ENCODE results near the gene NOX4.

Gene NOX4

DNA sequence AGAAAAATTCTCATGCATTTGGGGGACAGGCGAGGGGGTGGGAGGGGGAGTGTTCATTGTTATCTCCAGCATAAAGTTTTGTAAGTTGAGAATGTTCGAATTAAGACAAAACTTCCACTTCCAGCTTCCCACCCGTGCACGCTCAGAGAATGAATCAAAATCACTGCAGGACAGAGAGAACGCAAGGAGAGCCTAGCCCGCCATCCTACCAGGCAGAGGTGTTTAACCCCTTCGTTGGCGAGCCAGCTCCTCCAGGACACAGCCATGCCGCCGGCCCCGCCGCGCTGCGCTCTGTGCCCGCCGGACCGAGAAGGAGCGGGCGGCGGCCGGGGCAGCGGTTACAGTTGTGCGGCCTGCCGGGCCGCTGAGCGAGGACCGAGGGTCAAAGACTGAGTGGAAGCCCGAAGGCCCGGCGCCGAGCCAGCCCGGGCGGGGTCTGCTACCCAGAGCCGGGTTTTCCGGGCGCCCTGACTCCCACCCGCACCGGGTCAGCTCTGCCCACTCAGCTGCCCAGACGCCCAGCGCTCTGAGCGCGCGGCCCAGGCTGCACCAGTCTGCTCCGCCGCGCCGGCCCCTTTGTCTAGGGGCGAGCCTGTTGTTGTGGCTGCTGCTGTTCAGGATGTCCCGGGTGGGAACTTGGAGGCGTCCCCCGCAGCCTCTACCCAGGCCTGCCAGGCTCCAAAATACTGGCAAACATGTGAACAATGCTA, at the start of gene NOX4:
NOX4 (minus strand) TSS at position 395 of the 710 bp plus-strand sequence; CDS start at position 266, 129 bp downstream.
- DNase-seq = no peak

DNA sequence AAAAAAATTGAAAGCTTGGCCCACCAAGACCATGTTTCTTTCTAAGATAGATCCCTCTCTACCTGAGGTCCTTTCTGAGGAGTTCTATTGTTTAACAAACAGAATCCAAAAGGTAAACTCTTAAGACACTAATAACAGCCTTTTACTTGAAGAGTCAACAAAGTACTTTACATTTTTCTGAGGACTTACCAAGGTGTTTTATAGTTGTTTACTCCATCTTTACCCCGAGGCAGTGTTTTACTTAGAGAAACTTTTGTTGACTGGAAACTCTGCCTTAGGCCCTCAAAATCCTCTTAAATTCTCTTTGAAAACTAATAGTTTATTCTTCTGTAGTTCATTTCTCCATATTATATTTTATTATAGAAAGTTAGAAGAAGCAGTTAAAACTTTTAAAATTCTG, 49.7 kb upstream of the NOX4 start:
- no peak for DNase-seq

DNA sequence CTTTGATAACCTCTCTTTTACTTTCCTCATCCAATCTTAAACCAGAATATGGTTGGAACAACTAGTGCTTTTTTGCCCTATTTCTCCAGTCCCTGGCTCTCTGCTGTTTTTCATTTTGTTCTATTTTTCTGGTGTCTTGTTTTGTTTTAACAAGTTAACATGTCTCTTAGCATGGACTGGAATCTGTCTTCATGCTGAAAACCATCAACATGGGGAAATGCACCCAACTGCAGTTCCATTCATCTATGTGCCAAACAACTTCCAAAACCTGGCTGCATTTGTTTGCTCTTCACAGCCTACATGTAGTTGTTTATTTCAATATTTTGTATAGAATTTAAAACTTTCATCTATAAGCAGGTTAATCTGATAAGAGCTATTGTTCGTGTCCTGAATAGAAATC, 46.8 kb upstream of the NOX4 start:
- no peak for DNase-seq

DNA sequence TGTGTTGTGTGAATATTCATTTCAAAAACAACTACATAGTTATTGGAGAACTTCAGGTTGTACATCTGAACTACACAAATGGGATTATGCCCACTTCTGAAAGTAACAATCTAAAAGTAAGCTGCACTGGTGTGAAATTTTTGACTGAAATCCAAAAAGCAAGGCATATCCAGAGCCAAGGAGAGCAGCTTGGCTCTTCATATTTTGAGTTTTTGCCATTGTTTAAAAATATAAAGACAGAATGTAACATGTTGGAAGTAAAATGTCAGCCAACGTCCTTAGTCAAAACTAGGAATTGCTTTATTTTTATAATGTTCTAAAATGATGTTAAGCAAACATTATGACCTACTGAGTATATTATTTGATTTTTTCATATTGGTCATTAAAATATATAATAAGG, 45.8 kb upstream of the NOX4 start:
- no peak for DNase-seq

DNA sequence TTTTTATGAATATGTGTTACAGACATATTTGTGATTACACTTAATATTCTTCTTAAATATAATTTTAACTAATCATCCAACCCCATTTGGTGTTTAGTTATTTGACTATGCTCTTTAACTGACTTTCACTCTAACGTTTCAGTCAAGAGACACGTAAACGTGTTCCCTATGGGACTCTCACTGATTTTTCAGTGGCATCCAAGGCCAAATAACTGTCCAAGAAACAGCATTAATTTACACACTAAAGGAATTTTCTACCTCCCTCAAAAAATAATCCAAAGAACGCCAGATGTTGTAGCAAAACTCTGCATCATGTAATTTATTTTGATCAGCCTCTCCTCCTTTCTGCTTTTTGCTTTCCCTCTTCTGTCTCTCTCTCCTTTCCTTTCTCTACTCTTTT, 44.0 kb upstream of the NOX4 start:
- no peak for DNase-seq

DNA sequence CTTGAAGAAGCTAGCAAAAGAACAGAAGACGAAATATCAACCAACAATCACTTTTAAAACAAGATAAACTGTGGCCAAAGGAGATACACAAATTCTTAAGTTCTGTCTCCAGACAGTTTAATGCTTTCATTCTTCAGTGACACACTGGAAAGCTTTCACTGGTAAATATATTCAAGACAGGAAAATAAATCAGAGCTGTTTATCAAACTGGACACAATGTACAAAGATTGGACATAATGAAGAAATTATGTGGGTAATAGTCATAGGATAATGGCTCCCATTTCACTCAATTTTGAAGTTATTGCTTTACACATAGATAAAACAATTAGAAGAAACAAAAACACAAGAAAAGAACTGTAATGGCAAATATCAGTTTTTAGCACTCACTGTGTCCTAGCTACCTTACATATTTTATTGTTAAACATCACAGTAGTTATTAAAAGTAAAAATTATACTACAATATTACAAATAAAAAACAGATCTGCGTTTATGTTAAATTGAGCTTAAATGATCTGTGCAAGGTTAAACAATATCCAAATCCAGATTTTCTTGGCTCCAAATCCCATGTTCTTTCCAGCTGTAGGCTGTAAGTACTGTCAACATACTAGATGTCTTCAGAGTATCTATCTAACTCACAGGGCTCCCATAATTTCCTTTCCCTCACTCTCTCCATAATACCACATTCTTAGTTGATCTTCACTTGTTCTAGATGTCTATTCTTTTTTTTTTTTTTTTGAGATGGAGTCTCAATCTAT, 38.6 kb upstream of the NOX4 start:
- DNase-seq = no peak

DNA sequence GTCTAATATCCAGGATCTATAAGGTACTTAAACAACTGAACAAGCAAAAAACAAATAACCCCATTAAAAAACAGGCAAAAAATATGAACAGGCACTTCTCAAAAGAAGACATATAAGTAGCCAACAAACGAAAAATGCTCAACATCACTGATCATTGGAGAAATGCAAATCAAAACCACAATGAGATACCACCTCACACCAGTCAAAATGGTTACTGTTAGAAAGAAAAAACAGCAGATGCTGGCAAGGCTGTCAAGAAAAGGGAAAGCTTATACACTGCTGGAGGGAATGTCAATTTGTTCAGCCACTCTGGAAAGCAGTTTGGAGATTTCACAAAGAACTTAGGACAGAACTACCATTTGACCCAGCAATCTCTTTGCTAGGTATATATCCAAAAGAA, 30.6 kb upstream of the NOX4 start:
- no peak for DNase-seq

DNA sequence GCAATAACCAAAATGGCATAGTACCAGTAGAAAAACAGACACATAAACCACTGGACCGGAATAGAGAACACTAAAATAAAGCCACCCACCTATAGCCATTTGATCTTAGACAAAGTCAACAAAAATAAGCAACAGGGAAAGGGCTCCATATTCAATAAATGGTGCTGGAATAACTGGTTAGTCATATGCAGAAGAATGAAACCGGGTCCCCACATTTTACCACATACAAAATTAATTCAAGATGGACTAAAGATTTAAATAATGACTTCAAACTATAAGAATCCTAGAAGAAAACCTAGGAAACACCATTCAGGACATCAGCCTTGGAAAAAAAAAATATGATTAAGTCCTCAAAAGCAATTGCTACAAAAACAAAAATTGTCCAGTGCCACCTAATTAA, 30.1 kb upstream of the NOX4 start:
- DNase-seq = no peak

DNA sequence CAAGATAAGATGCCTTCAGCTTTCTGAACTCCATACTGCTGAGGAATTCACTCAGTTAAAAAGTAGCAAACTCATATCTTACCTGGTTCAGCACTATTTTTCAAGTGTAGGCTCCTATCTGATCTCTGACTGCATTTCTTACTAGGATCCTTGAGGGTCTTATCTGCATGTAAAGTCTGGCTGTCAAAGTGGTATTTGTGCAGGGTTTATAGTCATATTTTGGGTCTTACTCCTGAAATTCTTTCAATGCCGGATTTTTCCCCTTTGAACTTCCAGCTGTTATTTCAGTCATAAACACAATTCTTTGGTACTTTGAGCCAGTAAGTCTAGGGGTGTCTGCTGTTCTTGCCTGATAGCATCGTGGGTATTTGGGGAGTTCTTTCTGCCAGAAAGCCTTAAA, 25.3 kb upstream of the NOX4 start:
- no peak for DNase-seq

DNA sequence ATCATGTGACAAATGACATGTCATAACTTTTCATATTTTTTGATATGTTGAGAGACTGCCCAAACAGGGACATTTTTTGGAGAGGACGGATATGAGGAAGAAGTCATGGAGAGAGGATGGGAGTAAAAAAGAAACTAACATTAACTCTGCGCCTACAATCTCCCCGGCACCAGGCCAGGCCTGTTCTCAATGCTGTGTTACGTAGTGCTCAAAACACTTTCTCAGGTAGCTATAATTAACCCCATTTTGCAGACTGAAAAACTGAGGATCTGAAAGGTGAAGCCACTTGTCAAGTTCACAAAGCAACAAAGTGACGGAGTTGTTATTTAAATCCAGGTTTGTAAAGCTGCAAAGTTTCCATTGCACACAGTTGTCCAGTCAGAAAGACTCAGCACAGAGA, 17.4 kb upstream of the NOX4 start:
- DNase-seq = no peak

DNA sequence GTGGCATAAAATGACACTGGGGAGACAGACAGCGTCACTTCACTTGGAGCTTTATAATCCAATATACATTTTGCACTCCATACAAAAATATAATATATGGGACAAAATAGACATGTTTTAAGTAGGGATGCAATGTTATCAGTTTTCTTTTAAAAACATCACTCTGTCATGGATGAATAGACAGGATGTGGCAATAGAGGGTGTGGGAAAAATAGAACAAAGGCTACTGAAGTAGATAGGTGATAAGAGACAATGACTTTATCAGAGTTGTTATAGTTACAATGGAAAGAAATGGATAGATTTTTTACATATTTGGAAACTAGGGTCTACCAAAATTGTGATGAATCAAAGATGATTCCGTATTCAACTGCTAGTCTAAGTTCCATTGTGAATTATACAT, 13.1 kb upstream of the NOX4 start:
- no peak for DNase-seq

DNA sequence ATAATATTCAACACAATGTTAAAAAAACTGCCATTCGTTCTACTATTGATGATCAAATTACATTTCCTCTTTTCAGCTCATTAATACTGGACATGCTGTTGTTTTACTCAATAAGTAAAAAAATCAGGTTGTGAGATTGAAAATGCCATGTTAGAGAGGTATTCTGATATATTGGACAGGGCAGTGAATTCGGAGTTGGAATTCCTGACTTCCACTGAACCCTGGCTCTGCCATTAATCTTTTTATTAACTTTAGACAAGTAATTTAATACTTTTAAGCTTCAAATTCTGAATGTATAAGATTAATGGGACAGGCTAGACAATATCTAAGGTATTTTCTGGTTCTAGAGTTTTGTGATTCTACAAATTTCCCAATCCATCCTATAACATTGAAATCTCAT, 12.2 kb upstream of the NOX4 start:
- DNase-seq = no peak

DNA sequence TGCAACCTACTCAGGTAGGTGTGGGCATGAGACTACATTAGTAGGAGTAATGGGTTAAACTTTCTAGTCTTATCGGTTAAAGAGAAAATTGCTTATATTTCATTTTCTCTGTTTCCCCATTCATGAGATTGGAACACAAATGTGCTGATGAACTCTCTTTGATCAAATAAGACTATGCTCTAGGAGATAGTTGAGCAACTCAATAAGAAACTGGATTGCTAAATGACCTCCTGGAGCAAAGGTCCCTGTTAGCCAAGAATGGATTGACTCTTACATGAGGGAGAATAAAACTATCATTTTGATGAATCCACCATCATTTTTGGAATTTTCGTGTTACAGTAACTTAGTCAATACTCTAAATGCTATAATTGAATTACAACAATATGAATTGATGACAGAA, 11.1 kb upstream of the NOX4 start:
- DNase-seq = no peak

DNA sequence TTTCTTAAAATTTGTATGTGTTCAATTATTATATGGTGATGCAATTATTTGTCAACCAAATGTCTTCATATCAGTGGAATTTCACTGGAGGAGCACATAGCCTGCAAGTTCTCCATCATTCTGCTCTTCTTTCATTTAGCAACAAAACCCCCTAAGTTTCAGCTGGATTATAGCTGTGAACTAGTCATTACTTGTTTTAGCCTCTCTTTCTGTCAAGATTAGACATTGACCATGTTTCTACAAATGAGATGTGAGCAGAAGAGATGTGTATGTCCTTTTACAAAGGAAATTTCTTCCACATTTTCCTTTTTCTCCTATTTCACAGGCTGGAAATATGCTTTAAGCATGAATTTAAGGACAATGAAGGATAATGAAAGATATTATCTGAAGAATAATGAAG, 9.2 kb upstream of the NOX4 start:
- no peak for DNase-seq

DNA sequence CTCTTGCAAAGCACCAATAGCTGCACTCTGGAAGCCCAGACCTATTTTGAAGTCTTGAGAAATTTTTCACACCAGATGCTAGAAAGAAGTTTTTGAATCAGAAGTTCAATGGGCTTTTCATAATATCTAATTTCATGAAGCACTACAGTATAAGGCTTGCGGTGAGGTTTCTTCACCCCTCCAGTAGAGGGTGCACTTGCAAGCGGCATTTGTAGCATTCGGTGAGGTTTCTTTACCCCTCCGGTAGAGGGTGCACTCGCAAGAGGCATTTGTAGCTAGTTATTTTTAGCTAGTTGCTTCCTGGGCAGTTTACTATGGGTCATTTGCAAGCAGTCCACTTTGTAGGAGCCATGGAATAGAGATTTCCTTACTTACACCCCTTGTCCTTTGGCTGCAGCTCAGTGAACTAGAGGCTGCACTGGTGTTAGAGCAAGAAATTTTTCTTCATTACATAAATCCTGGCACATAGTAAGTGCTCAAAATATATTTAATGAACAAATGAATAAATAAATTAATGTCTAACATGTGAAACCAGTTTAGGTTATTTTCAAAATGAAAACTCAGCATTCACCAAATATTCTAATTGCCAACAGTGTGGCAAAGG, 7.8 kb upstream of the NOX4 start:
- no peak for DNase-seq

DNA sequence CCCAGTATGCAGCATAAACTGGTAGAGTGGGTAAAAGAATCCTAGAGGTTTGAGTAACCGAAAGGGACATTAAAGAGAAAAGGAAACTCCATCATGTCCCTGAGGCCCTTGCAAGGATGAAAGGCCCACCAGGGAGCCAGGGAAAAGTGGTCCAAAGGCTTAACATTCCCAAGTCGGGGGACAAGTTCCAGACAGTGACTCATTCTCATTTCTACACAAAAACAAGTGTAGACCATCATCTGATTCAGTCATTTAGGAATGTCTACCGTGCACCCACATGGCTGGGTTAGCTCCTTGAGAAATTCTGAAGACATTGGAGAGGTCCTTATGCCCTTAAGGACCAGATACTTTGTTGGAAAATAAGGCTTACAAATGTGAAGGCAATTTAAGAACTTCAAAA, 4.8 kb upstream of the NOX4 start:
- no peak for DNase-seq

DNA sequence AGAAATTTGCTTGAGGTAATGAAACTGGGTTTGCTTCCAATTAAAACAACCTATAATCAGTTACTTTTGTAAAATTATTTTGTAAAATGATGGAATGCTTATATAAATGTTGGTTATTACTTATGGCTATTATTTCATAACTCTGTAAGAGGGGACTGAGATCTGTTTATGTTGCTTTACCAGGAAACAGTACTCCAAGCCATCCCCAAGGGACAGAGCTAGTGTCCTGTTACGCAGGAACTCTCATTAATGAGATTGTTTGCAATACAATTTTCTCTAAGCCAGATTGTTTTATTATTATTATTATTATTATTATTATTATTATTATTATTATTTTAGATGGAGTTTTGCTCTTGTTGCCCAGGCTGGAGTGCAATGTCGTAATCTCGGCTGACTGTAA, 2.3 kb upstream of the NOX4 start:
- DNase-seq = no peak

DNA sequence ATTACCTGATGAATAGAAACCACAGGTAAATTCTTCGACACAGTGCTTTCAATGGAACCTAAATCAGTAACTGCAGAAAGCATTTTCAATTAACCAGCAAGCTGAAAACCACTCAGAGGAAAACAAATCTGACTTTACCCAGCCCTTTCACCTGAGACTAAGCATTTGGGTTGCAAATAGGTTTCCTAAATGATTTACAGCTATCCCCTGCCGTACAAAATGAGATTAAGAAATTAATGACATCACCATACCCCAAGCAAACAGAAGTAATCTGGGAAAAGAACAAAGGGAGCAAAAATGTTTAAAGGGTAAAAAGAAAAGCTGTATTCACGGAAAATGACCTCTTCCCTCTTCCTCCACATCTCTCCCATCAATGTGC, 584 bp downstream of the NOX4 start:
- DNase-seq = no peak

DNA sequence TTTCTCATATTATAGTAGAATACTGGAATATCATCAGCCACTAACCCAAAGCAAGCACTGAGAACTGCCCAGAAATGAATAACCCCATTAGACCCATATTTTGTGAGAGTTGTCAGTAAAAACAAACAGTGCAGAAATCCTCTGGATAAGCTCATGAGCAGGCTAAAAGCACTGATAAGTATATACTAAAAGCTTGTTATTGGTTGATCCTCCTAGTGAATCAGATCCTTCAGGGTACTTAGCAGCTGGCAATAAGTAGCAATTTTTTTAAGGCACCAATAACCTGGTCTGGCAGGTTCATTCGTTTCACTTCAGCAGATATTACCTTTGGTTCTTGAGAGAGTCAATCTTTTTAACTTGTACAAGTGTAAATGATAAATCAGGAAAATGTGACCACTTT, 1.2 kb downstream of the NOX4 start:
- DNase-seq = no peak

DNA sequence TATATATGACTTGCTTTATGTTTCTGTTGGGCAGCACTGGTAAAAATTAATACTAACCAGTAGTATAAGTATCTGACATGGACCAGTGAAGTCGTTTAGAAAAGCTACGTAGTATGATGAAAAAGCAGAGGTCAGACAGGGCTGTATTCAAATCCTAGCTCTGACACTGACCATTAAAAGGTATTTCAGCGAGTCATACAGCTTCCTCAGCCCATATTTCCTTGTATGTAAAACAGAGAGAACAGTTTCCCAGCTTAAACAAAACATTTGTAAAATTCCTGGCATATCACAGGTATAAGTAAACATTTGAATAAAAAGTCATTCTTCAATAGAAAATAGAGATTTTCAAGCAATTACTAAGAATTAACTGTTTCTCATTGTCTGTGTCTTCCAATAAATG, 4.2 kb downstream of the NOX4 start:
- DNase-seq = no peak

DNA sequence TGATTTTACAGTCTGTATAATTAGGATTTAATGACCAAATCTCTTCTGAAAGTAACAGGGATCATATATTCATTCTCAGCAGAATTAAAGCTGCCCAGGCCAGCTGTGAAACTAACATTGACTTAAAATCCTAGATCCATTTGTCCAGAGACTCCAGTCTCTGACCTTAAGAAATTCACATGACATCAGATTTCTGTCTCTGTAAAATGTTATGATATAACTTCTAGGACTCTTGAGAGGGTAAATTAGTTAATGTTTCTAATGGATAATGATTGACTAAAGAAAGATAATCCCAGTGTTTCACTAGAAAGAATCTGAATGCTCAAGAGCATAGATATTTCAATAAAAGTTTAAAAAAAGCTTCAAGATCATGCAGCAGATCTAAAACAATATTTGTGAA, 6.3 kb downstream of the NOX4 start:
- no peak for DNase-seq

DNA sequence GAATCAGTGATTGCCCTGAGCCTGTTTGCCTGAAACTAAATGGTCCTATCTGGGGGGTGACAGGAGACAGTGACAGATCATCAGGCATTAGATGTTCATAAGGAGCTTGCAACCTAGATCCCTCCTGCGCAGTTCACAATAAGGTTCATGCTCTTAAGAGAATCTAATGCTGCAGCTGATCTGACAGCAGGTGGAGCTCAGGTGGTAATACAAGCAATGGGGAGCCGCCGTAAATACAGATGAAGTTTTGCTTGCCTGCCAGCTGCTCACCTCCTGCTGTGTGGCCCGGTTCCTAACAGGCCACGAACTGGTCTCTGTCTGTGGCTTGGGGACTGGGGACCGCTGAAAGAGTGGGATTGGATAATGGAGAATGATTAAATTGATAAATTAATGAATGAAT, 14.0 kb downstream of the NOX4 start:
- DNase-seq = no peak

DNA sequence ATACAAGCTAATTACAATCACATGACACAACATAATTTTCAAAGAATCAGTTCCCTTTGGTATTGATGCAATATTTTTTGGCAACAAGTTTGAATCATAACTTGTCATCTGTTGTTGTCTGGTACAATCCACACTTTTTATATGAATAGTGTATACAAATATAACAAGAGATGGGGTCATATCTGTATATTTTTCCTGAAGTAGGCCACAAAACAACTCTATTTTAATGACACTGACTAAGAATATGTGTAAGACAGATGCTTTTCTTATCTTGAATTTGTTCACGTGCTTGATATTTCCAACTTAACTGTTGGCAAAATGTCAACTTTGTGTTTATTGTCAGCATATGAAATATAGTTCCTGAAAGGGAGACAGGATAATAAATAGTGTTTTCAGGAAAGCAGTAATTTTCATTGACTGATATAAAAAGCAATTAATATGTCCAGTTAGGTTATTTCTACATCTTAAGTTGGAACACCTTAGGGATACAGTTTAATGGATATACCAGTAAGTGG, 27.9 kb downstream of the NOX4 start:
- no peak for DNase-seq

DNA sequence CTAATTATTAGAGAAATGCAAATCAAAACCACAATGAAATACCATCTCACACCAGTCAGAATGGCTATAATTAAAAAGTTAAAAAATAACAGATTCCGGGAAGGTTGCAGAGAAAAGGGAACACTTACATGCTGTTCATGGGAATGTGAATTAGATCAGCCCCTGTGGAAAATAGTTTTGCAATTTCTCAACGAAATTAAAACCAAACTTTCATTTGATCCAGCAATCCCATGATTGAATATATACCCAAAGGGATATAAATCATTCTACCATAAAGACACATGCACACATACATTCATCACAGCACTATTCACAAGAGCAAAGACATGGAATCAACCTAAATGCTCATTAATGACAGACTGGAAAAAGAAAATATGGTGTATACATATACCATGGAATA, 32.5 kb downstream of the NOX4 start:
- DNase-seq = no peak

Data from NCI-H2171 (cell line).